MM.1S (cell line): ENCODE measurements around the gene PRCD.

Experiments used
- EZH2 ChIP-seq: fragments of 300-600 bp; sonication (generic); optimal IDR thresholded peaks from 2 replicates; pipeline ENCODE3; 2017; ENCODE audit warnings: low read depth, mild to moderate bottlenecking, antibody characterized with exemption, low read length, mixed read lengths
- TF ChIP-seq, protein P1 (sequence below): fragments of 300-600 bp; sonication (generic); IDR thresholded peaks from 2 replicates; pipeline ENCODE4 v1.5.1; 2016; ENCODE audit warnings: antibody characterized with exemption, low read length, mixed read lengths

- TF ChIP-seq, protein P1, sequence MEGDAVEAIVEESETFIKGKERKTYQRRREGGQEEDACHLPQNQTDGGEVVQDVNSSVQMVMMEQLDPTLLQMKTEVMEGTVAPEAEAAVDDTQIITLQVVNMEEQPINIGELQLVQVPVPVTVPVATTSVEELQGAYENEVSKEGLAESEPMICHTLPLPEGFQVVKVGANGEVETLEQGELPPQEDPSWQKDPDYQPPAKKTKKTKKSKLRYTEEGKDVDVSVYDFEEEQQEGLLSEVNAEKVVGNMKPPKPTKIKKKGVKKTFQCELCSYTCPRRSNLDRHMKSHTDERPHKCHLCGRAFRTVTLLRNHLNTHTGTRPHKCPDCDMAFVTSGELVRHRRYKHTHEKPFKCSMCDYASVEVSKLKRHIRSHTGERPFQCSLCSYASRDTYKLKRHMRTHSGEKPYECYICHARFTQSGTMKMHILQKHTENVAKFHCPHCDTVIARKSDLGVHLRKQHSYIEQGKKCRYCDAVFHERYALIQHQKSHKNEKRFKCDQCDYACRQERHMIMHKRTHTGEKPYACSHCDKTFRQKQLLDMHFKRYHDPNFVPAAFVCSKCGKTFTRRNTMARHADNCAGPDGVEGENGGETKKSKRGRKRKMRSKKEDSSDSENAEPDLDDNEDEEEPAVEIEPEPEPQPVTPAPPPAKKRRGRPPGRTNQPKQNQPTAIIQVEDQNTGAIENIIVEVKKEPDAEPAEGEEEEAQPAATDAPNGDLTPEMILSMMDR = peak; percentile 98
- TF ChIP-seq EZH2 = no peak
These were observed 16.5 kb upstream of the PRCD start for GRCh38 chr17:76523084-76524037.
